Measurements from ENCODE around the gene PLEKHA4.
"Not testable (repeated sequence)": the region's sequence is repeated elsewhere in the genome, so short reads cannot be mapped to it uniquely, and the experiment has no call there.

PLEKHA4 gene

GRCh38 chr19:48883726-48884125 lies 15.3 kb upstream of the PLEKHA4 start:
- no peak for DNase-seq

- peak in 1 of 2 experiments; percentile 37 for DNase-seq
Observed at GRCh38 chr19:48881741-48882657, 13.6 kb upstream of the PLEKHA4 start.

- DNase-seq, result not testable (repeated sequence)
Observed at GRCh38 chr19:48879696-48880095, 11.3 kb upstream of the PLEKHA4 start.

GRCh38 chr19:48879025-48879637 lies 10.7 kb upstream of the PLEKHA4 start:
- no peak for DNase-seq

- no peak for DNase-seq
Observed at GRCh38 chr19:48878196-48879024, 10.0 kb upstream of the PLEKHA4 start.

GRCh38 chr19:48877855-48878195 lies 9.4 kb upstream of the PLEKHA4 start:
- DNase-seq, result no peak

GRCh38 chr19:48876043-48876981 lies 7.9 kb upstream of the PLEKHA4 start:
- not testable (repeated sequence) for DNase-seq

GRCh38 chr19:48874303-48875135 lies 6.1 kb upstream of the PLEKHA4 start:
- DNase-seq, result no peak

- no peak for DNase-seq
Observed at GRCh38 chr19:48873476-48874302, 5.3 kb upstream of the PLEKHA4 start.

GRCh38 chr19:48872884-48873475 lies 4.6 kb upstream of the PLEKHA4 start:
- peak; percentile 60 to 65 for DNase-seq

- peak; percentile 95 to 97 for DNase-seq
Observed at GRCh38 chr19:48872182-48872883, 3.9 kb upstream of the PLEKHA4 start, which contains the start of gene PPP1R15A. PPP1R15A (plus strand) TSS chr19:48872421; CDS start chr19:48873234, 813 bp downstream.

GRCh38 chr19:48871471-48872181 lies 3.2 kb upstream of the PLEKHA4 start:
- not testable (repeated sequence) for DNase-seq

GRCh38 chr19:48870048-48870447 lies 1.6 kb upstream of the PLEKHA4 start:
- no peak for DNase-seq

GRCh38 chr19:48867746-48868113 lies 687 bp downstream of the PLEKHA4 start:
- DNase-seq, result no peak

- no peak for DNase-seq
Observed at GRCh38 chr19:48867123-48867745, 1.2 kb downstream of the PLEKHA4 start.

GRCh38 chr19:48866692-48867091 lies 1.7 kb downstream of the PLEKHA4 start:
- no peak for DNase-seq

- DNase-seq, result no peak
Observed at GRCh38 chr19:48862827-48863226, 5.6 kb downstream of the PLEKHA4 start.

- DNase-seq, result no peak
Observed at GRCh38 chr19:48861313-48861712, 7.1 kb downstream of the PLEKHA4 start.

Measured in NCI-H526 (cell line).